NCI-H446 (cell line): ENCODE measurements around the gene TSLP.

Experiments used
- DNase-seq, 2 experiments: peaks; one replicate each; lab custom pipeline; 2025; lab: John Stamatoyannopoulos, UW

The TSLP gene

DNA sequence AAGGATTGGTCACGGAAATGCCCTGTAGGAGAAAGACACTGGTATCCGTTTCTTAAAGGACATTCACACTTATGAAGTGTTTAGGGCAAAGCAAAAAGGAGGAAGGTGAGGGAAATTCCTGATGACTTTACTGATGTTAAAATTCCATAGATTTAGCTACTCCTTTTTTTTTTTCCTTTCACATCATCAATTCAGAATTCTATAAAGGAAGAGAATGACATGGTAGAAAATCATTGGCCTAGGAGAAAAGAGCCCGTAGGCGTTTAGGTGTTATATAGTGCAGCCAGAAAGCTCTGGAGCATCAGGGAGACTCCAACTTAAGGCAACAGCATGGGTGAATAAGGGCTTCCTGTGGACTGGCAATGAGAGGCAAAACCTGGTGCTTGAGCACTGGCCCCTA, at the start of gene TSLP:
Gene TSLP (plus strand): TSS at position 301 of the 400 bp plus-strand sequence. CDS start 178 bp downstream, outside the sequence.
- DNase-seq, result no peak

GRCh38 chr5:111022301-111022700, 49.2 kb upstream of the TSLP start:
- DNase-seq, result no peak

GRCh38 chr5:111028865-111029264, 42.6 kb upstream of the TSLP start:
- DNase-seq, result no peak

DNA sequence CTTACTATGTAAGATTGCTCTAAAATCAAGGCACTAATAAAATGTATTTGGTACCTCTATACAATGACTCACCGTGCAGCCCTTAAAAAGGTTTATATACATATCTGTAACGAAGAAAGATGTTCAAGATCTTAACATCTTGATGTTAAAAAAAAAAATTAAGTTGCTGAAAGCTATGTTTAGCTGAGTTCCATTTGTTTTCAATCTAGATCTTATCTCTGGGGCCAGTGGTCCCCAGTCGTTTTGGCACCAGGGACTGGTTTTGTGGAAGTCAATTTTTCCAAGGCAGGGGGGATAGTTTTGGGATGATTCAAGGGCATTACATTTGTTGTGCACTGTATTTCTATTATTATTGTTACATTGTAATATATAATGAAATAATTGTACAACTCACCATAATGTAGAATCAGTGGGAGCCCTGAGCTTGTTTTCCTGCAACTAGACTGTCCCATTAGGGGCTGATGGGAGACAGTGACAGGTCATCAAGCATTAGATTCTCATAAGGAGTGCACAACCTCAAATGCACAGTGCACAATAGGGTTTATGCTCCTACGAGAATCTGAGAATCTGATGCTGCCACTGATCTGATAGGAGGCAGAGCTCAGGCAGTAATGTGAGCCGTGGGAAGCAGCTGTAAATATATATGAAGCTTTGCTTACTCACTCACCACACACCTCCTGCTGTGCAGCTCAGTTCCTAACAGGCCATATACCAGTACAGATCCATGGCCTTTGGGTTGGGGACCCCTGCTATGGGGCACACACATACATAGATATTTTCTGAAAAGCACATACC, 27.6 kb upstream of the TSLP start:
- no peak for DNase-seq

GRCh38 chr5:111058064-111058463, 13.4 kb upstream of the TSLP start:
- no peak for DNase-seq

GRCh38 chr5:111060169-111060568, 11.3 kb upstream of the TSLP start:
- no peak for DNase-seq

- DNase-seq, result no peak
These were observed 9.9 kb upstream of the TSLP start for GRCh38 chr5:111061618-111062017.

- DNase-seq, result no peak
These were observed 7.7 kb upstream of the TSLP start for GRCh38 chr5:111063709-111064322.

- no peak for DNase-seq
These were observed 5.1 kb upstream of the TSLP start for GRCh38 chr5:111066261-111066938.

GRCh38 chr5:111068213-111068612, 3.3 kb upstream of the TSLP start:
- no peak for DNase-seq

DNA sequence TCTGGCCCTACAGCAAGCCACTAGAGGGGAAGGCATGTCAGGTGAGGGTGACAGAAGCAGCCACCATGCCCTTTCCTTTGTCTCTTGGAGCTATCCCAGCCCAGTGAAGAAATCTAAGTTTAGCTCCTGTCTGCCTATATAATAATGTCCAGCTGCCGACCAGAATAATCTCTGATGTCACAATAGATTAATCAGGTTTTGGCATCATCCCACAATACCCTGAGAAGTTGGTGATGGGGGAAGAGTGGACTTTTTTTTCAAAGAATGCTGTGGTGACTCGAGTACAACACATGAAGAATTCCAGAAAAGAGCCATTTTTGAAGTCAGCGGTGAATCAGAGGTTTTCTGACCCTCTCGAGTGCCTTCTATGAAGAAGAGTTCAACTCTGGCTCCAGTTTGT, 1.7 kb upstream of the TSLP start:
- no peak for DNase-seq

DNA sequence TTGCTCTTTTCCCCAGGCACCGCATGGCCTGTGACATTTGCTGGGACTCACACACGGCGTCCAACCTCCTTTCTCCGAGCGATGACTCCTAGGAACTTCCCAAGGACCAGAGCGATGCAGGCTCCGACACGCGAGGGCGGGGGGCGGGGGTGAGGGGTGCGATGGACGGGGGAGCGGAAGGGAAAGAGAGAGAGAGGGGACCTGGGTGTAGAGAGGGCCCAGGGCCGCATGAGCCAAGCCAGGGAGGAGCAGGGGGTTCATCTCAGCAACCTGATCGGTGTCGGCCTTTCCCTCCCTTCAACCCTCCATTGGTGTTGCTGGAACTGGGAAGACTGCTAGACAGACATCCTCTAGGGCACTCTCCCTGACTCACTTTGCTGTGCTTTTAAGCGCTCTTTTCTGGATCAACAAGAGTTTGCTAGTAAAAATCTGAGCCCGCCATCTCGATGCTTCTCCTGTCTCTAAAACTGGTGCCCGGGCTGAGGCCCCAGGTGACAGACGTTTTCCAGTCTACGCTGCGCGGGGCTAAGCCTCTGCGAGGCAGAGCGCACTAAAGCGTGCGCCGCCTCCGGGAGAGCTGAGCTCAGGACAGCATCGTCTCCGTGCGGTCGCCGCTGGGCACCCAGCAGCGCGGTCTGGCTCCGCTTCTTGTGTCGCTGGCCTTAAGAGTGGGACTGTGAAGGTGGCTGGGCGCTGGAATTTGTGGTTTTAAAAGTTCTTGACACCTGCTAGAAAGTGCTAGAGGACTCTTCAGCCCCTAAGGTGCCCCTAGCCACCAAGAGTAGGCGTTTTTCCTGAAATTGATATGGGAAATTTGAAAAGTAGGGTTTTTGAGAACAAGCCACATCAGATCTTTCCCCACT, 1.0 kb upstream of the TSLP start:
- no peak for DNase-seq

GRCh38 chr5:111072949-111073682, 1.6 kb downstream of the TSLP start:
- peak in 1 of 2 experiments; percentile 49 for DNase-seq

GRCh38 chr5:111074244-111074643, 2.7 kb downstream of the TSLP start:
- no peak for DNase-seq

GRCh38 chr5:111075520-111075919, 4.0 kb downstream of the TSLP start:
- DNase-seq, result no peak

- no peak for DNase-seq
These were observed 4.6 kb downstream of the TSLP start for GRCh38 chr5:111076091-111076490.

GRCh38 chr5:111077678-111078077, 6.2 kb downstream of the TSLP start:
- no peak for DNase-seq

- no peak for DNase-seq
These were observed 8.3 kb downstream of the TSLP start for GRCh38 chr5:111079846-111080245.

DNA sequence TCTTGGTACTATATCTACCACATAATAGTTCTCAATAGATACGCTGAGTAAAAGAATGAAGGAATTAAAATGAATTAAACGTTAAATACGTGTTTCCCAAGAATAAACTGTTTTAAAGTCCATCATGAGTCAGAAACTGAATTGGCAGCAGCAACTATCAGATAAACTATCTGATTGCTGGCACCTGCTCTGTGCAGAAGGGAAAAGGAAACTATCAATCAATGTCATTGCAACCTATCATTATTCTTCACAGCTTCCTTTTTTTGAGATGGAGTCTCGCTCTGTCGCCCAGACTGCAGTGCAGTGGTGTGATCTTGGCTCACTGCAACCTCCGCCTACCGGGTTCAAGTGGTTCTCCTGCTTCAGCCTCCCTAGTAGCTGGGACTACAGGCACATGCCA, 11.8 kb downstream of the TSLP start:
- no peak for DNase-seq

- DNase-seq, result peak; percentile 86 to 95
These were observed 20.7 kb downstream of the TSLP start, which contains the start of gene WDR36 for GRCh38 chr5:111092062-111092853. WDR36 (plus strand) TSS chr5:111092348; CDS start chr5:111092457, 109 bp downstream.
